Cardiac muscle cell (in vitro differentiated cells and primary cell): ENCODE results near the gene ZEB2. TPM values are rescaled to one million over a fixed set of nuclear protein-coding genes. Genes with fewer than 3 reads are reported as not detected.

Experiments used
- DNase-seq, 2 donors: peaks; one replicate each; pipeline versions ENCODE4 v3.0.0 to v3.0.0-alpha.2; 2010 to 2017; ENCODE audit warnings: low read depth in 1 of 2, low spot score in 1 of 2
- H3K27ac ChIP-seq: fragments of 200-600 bp; sonication (generic); 2 replicates; pipeline ENCODE4 v1.5.1; 2016
- H3K27me3 ChIP-seq: fragments of 200-600 bp; sonication (generic); 2 replicates; pipeline ENCODE4 v1.6.0; 2016; ENCODE audit warnings: control low read depth
- H3K36me3 ChIP-seq: fragments of 200-600 bp; sonication (generic); 2 replicates; pipeline ENCODE4 v1.5.1; 2016; ENCODE audit warnings: control low read depth
- H3K4me1 ChIP-seq: fragments of 200-600 bp; sonication (generic); 2 replicates; pipeline ENCODE4 v1.8.1; 2017; ENCODE audit warnings: low read depth, mild to moderate bottlenecking, mixed run types
- H3K4me3 ChIP-seq: fragments of 200-600 bp; sonication (generic); 2 replicates; pipeline ENCODE4 v1.5.1; 2016; ENCODE audit warnings: mild to moderate bottlenecking
- H3K9me3 ChIP-seq: fragments of 200-600 bp; sonication (generic); 2 replicates; pipeline ENCODE4 v1.5.1; 2017; ENCODE audit warnings: low read depth, mild to moderate bottlenecking, control low read depth
- CTCF ChIP-seq: IDR thresholded peaks from 2 replicates; pipeline ENCODE4 v1.5.1; 2012; ENCODE audit warnings: low read depth, mild to moderate bottlenecking, low read length
- polyA plus RNA-seq: library from polyadenylated mRNA; unstranded; fragments of >200 nt; fragmentation: Nextera tagmentation; extraction: Ambion mirVana; gene quantifications from 2 replicates; pipeline ENCODE4 v1.2.1, GENCODE V29; 2016
- total RNA-seq: library from RNA; depleted of rRNA; stranded (reverse); fragments of >200 nt; gene quantifications from 2 replicates; pipeline ENCODE4 v1.2.3, GENCODE V29; 2016

The ZEB2 gene
- total and polyA plus RNA-seq, 2 experiments from 2014 or later: 16.8 to 41.2 TPM

GRCh38 chr2:144509001-144509878 is 10.7 kb downstream of the ZEB2 start:
- Histone ChIP-seq H3K36me3 (no peaks in the 10 kb centered on the region), H3K4me3 (no peak overlapping the region), H3K4me1 (peaks cover 97% of the 10 kb centered on the region), H3K9me3 (no peaks in the 10 kb centered on the region), H3K27ac (peak overlapping the region; percentile 89), H3K27me3 (peaks cover under 1% of the 10 kb centered on the region)
- no peak for DNase-seq
- no peak for TF ChIP-seq CTCF

GRCh38 chr2:144508172-144508851 is 11.6 kb downstream of the ZEB2 start:
- TF ChIP-seq CTCF: no peak
- peaks cover 97% of the 10 kb centered on the region for H3K4me1 ChIP-seq
- H3K27me3 ChIP-seq: no peaks in the 10 kb centered on the region

GRCh38 chr2:144507441-144508171 is 12.3 kb downstream of the ZEB2 start:
- peaks cover 97% of the 10 kb centered on the region for H3K4me1 ChIP-seq
- no peaks in the 10 kb centered on the region for H3K9me3 ChIP-seq
- TF ChIP-seq CTCF: no peak
- peak overlapping the region; percentile 62 for H3K27ac ChIP-seq
- H3K27me3 ChIP-seq: no peaks in the 10 kb centered on the region
- no peaks in the 10 kb centered on the region for H3K36me3 ChIP-seq
- no peak overlapping the region for H3K4me3 ChIP-seq
- no peak for DNase-seq

More at GRCh38 chr2:144508172-144508851, 11.6 kb downstream of the ZEB2 start:
- Histone ChIP-seq H3K27ac (peak overlapping the region; percentile 62), H3K9me3 (no peaks in the 10 kb centered on the region), H3K4me3 (no peak overlapping the region), H3K36me3 (no peaks in the 10 kb centered on the region)
- DNase-seq: no peak

- no peaks in the 10 kb centered on the region for H3K27me3 ChIP-seq
- no peak for TF ChIP-seq CTCF
Measured at GRCh38 chr2:144505245-144505831, 14.6 kb downstream of the ZEB2 start.

GRCh38 chr2:144504218-144504641 is 15.7 kb downstream of the ZEB2 start:
- Histone ChIP-seq H3K27ac (peak overlapping the region; percentile 82), H3K36me3 (no peaks in the 10 kb centered on the region), H3K9me3 (no peaks in the 10 kb centered on the region), H3K27me3 (no peaks in the 10 kb centered on the region), H3K4me3 (peak overlapping the region; percentile 2), H3K4me1 (peaks cover 82% of the 10 kb centered on the region)
- DNase-seq: peak in 1 of 2 donors; percentile 71
- peak; percentile 20 for TF ChIP-seq CTCF

More at GRCh38 chr2:144505245-144505831, 14.6 kb downstream of the ZEB2 start:
- peak; percentile 51 to 69 for DNase-seq
- Histone ChIP-seq H3K36me3 (no peaks in the 10 kb centered on the region), H3K4me1 (peaks cover 93% of the 10 kb centered on the region), H3K4me3 (no peak overlapping the region), H3K9me3 (no peaks in the 10 kb centered on the region), H3K27ac (peak overlapping the region; percentile 82)
